Activated naive CD4-positive, alpha-beta T cell treated with anti-CD3 and anti-CD28 coated beads, Interleukin-2, amount 50 U/mL, for 16 hours (primary cell): ENCODE data around the gene FRMD4A.
"Not testable (repeated sequence)": the region's sequence is repeated elsewhere in the genome, so short reads cannot be mapped to it uniquely, and the experiment has no call there.

Source experiments
- DNase-seq: peaks from one replicate; pipeline ENCODE4 v3.0.0-alpha.2; 2020

FRMD4A gene

DNA sequence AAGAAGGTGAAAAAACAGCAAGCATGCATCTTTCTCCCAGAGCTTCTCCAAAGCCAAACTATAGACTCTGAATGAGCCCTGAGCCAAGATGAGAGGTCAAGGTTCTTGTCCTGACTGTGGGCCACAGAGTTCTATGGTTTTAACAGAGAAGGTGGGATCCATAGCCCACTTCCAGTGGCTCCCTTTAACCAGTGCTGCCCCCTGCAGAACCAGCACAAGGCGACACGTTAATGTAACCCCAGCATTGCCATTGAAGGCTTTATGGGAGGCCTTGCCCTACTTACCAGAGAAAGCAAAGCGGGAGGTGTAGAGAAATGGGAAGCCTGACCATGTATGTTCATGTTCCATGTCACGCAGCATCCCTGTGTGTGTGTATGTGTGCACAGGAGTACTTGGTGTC lies 500.3 kb downstream of the FRMD4A start:
- no peak for DNase-seq

DNA sequence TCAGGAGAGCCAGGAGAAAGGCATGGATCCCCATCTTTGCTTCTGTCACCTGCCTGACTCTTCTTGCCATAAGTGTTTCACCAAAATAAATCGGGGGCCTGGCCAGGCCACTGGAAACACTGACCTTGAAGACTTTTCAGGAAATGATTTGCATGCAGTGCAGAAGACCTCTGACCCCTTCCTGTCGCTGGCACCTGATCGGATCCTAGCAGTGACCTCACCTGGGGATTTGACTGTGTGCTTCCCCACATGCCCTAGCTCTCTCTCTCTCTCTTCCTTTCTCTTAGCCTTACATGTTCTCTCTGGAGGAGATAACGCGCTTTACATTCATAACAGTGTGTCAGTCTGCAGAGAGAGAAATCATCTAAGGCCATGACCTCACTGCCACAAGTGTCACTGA lies 500.9 kb downstream of the FRMD4A start:
- no peak for DNase-seq

DNA sequence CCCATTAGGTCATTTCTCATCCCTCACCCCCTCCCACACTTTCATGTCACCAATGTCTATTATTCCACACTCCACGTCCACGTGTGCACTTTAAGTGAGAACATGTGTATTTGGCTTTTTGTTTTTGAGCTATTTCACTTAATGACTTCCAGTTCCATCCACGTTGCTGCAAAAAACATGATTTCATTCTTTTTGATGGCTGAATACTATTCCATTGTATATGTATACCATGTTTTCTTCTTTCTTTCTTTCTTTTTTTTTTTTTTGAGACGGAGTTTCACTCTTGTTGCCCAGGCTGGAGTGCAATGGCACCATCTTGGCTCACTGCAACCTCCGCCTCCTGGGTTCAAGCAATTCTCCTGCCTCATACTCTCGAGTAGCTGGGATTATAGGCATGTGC lies 502.4 kb downstream of the FRMD4A start:
- DNase-seq, result not testable (repeated sequence)

DNA sequence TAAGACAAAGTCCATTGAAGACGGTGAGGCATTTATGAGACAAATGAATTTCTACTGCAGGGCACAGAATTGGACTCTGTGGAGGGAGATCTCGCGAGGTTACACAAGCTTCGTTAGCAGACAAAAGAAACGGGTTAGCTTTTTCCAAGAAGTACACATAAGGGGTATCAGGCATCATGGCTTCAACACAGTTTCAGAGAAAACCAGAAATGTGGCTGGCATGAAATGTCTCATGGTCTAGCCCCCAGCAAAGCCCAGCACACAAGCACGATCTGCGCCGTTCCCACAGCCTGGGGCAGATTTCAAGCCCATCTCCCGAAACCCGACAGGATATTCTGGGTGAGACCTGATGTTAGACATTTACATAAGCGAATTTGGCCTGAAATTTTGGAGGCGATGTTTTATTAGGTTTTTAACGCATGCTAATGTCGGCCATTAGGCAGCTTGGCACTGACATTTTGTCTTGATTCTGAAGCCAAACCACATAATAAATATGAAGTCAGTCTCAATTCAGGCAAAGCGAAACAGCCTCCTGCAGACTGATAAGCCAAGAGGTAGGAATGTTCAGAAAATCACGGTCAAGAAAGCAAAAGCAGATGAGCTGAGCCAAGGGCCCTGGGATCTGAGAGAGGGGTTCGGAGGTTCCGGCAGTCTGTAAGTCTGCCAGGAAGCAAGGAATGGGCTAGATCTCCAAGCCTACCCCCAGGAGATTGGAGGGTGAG lies 503.5 kb downstream of the FRMD4A start:
- DNase-seq, result no peak

DNA sequence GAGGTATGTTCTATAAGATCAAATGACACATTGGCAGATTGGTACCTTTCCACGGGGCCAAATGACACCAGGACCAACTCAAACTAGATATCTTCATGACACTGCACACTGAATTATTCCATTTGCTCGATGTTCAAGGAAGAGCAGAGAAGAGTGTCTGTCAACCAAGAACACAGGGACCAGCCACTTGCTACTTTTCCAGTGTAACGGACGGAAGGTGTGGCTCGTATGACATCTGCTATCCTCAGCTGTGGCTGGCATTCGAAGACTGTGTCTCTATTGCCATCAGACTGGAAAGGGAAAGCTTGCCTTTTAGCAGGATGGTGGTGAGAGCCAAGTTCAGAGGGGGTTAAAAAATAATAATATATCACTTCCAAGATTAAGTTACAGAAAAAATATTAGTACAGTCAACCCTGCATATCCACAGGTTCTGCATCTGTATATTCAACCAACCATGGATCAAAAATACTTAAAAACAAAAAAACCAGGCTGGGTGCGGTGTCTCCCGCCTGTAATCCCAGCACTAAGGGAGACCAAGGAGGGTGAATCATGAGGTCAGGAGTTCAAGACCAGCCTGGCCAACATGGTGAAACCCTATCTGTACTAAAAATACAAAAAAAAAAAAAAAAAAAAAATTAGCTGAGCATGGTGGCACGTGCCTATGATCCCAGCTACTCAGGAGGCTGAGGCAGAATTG lies 506.9 kb downstream of the FRMD4A start:
- DNase-seq, result no peak

DNA sequence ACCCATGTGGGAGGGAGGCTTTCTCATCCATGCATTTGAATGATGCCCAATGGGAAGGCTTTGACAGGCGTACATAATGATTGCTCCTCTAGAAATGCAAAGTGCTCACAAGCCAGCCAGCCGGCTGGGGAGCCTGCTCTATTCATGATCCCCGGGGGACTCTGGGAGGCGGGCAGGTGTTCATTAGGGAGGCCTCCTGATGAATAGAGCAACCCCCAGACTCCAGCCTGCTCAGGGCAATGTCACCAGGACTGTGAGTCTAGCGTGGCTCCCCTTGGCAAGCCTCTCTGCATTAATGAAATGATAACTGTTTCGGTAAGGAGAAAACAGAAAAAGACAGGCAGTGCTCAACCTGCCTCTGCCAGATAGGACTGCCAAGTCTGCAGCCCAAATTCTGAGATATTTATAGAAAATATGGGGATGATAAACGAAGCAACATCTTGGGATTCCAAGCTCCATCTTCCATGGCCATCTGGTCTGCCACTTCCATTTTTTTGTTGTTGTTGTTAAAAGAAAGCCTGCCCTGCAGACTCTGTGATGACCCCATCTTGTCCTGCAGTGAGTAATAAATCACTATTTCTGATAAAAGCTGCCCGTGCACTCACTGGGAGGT lies 507.5 kb downstream of the FRMD4A start:
- DNase-seq, result no peak

DNA sequence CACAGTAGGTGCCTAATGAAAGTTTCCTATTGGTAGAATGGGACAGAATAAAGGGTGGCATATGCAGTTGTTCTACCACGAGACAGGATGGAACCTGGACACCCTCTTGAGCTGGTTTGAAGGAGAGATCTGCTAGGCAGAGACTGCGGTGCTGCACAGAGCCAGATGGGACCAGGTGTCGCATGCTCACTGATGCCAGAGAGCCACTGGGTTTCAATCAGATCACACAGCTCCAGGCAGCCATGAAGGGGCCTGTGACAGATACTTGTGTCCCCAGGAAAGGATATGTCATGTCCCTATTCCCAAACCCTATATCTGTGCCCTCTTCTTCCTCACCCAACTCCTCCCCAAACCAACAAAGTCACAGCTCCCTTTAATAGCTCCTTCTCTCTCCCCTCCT lies 508.2 kb downstream of the FRMD4A start:
- no peak for DNase-seq

DNA sequence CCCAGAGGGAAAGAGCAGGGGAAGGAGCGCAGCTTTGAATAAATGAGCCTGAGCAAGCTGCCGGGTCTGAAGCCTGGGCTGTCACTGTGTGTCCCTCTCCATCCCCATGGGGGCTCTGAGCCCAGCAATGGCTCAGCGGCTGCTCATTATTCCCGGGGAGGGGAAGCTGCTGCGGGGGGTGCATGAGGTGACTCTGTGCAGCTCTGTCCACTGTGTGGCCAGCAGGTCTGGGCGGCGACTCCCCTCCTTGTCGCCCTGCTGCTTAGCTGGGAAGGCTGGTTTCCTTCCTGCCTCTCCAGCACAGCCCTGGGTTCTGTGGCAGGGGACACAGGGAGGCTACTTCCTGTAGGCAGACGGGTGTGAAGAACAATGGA lies 509.8 kb downstream of the FRMD4A start:
- DNase-seq, result no peak

DNA sequence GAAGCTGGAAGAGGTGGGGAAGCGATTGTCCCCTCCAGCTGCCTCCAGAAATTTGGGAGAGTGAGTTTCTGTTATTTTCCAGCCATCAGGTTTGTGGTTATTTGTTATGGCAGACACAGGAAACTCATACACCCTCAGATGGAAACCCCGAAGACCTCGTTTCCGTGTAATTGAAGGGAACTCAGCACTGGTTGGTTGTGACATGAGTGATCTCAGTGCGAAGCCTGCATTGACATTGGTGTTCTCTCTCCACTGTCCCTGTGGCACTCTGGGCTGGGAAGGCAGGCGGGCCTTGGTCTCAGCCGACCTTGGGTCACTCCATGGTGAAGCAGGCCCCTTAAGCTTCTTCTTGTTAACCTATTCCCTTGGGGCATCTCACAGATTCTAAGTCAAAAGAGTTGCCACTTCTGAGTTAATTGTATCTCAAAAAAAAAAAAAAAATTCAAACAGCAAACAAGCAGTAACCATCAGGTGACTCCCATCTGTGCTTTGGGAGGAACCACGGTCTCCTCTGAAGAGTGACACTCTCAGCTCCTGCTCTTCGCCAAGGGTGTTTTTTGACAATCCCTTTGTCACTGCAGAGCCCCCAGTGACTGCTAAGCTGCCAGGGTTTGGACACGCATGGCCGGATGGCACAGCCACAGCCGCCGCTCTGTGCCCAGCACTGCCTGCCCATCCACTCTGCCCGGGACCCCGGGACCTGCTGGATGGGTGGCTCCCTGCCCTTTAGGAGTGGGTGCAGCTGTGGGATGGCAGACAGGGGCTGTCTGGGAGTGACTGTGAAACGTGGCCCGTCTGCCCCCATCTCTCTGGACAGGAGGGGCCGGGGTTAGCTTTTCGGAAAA lies 510.4 kb downstream of the FRMD4A start:
- DNase-seq, result no peak

DNA sequence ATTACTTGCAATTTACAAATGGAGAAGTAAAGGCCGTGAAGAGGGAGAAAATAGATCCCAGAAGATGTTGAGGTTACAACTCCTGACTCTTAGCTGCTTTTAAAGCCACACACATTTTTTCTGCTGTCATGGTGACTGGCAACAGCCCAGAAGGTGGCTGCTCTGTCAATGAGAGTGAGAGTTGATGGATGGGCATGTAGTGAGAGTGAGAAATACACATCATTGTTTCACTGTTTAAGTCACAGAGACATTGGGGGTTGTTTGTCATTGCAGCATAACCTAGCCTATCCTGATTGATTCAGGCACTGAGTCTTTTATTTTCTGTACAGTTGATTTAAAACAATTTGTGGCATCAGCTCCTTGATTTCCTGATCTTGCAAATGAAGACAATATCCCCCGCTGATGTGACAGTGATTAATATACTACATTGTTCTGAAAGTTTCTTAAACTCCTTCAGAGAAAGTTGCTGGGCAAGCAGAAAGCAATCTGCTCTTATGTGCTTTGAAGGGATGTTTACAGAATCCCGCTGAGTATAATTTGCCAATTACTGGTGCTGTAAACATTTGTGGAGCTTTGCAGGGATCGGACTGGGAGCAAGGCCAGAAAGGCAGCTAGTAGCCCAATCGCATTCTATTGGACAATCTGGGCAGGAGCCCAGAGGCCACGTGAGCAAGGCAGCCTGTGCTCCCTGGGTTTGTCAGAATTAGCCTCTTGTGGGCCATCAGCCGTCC lies 514.4 kb downstream of the FRMD4A start:
- no peak for DNase-seq

DNA sequence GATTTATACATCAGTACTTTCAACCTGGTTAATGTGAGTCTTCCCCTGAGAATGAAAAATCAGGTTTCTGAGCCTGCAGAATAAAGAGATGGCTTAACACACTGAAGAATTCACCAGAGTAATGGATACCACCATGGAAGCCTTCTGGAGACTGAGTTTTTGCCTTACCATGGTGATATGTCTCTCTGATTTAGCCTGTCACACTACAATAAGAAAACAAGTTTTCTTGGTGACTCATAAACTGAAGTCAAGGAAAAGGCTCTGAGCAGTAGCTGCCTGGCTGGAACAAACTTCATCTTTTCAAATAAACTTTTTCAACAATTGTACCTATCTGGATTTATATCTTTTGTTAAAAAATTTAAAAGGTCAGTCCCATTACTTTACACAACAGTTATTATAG lies 515.0 kb downstream of the FRMD4A start:
- DNase-seq, result no peak

DNA sequence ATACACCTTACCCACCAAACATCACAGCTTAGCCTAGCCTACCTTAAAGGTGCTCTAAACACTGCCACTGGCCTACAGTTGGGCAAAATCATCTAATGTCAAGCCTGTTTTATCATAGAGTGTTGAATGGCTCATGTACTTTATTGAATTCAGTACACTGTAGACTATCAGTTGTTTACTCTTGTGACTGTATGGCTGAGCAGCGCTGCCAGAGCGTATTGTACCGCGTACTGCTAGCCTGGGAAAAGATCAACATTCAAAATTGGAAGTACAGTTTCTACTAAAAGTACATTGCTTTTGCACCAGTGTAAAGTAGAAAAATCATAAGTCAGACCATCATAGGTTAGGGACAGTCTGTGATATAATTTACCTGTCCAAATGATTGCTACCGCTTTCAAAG lies 517.2 kb downstream of the FRMD4A start:
- DNase-seq, result no peak

DNA sequence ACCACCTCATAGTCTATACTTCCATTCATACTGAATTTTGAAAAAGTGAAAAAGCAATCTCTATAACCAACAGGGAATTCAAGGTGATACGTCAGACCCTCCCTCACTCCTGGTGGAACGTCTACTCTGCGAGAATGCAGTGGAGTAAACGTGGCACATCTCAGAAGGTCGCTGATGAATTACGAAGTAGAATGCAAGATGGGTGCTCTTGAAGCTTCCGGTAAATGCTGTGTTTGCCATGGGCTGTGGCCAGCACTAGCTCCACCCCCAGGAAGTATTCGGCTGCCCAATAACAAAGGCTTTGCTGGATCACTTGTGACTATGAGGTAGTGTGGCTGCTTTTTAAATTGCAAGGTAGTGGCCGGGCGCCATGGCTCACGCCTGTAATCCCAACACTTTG lies 517.9 kb downstream of the FRMD4A start:
- no peak for DNase-seq

DNA sequence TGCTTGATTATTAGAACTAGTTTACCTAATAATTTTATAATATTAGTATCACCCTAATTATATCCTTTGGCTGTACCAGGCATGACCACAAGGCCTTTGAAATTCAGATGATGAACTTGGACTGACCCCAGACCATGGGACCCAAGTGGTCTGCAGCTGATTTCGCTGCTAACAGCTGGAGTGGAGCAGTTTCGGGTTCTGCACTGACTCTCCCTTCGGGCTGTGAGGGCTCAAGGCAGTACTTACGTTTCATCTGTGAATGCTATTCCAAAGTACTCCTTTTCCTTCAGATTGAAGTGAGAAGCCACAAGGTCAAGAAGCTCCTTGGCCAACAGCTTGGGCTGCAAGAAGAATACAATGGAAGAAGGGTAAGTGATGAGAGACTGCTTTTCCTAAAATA lies 520.2 kb downstream of the FRMD4A start:
- DNase-seq, result no peak

DNA sequence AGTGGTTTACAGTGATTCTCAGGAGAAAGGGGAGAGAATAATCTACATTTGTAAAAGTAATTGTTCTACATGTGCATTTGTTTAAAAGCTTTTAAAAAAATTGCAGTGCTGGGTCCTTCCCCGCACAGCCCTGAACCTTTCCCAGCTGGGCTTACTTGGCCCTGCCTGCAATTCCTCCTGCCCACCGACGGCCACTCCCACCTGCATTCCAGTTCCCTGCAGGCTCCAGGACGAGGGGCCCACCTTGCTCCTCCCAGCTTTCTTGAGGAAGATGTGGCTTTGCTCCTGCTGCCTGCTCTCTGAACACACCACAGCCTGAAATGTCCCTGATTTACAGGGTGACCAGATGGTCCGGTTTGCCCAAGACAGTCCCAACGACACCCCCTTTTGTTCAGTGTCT lies 521.3 kb downstream of the FRMD4A start:
- DNase-seq, result no peak

DNA sequence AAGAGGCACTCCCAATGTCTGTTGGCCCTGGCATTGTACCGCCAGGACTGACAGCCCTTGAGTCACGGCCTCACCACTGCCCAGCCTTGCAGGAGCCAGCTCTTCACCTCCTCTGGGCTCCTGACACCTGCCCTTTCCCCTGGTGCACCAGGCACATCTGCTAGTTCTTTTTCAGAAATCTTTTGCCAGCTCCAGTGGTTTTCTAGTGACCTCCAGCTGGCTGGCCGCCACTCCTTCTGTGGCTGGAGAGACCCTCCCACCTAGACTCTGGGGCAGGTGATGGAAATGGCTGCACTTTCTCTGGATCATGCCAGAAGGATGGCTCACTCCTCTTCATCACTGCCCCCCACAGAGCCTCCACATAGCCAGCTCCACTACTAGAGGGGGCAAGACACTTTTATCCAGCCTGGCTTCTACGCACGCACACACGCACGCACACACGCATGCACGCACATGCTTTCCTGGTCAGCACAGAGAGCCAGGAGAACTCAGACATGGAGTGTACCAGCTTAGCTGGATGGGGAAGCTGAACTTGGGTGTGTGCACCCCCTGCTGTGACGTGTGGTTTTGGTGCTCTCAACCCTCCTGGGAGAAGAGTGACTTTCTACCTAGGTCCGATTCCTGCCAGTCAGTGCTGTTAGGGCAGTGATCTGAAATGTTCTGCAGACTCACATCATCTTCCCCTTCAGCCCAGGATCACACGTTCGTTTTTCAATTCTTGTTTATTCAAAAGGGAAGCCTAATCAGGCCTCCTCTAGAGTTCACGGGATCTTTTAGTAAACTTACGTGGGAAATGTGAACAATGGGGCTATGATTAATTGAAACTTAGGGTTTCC lies 522.0 kb downstream of the FRMD4A start:
- no peak for DNase-seq

DNA sequence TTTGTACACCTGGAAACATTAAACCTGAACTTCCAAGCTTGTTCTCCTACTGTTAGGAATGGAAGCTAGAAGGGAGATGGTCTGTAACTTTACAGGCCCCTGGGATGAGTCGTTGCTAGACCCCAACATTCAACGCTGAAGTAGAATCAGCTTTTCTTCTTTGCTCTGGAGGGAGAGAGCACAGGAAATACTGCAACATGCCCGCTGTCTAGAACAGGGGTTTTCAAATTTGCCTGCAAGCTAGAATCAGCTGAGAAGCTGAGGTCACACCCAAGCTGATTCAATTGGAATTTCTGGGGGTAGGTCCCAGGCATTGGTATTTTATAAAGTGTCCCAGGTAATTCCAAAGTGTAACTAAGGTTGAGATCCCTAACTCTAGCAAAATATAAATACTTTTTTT lies 524.3 kb downstream of the FRMD4A start:
- no peak for DNase-seq

DNA sequence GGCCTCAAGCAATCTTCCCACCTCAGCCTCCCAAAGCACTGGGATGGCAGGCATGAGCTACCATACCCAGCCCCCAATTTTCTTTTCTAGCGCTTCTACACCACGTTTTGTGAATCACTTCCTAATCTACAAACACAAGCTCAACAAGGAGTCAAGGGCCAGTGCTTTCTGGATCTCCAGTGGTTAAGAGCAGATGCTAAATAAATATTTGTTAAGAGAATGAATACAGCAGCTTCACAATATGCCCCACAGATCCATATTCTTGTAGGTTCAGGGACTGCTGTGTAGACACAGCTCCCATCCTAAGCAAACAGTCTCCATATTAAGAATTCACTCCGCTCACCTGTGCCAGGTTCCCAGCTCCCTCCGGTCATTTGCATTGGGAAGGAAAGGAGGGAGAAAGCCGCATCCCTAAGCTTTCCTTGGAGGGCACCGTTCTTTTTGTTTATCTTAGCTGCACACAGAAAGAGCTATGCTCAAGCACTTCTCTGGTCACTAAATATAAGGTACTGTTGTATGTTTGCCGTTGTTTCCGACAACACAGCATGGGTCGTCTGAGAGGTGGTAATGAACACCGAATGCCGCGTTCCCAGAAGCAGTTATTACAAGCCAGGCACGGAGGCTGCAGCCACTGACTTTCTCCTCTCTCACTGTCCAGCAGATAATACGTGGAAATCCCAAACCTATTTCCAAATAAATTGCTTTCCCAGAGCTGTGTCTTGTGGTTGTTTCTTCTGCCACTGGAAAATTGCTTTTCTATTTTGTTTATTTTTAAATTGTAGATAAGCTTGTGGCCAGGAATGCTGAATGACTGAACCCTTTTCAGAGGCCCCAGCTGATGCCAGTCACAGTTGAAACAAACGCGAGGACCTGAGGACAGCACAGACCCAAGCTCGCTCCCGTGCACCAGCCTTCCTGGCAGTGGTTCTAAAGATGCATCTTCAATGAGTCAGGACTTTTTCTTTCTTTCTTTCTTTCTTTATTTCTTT lies 526.9 kb downstream of the FRMD4A start:
- DNase-seq, result no peak

DNA sequence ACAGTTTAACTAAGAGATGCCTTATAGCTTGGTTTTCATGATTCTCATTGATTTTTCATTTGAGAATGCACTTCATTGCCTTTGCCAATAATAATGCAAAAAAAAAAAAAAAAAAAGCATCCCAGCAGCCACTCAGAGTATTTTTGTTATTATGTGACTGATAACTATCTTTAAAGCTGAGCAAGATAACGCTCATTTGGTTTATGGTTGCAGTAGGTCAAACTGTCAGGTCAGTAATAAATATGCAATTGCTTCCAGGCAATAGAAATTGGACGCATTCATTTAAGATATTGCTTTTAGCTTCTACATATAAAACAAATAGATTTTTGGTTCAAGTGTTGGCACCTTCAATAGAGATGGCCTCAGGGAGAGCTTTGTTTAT lies 528.8 kb downstream of the FRMD4A start:
- DNase-seq, result no peak

DNA sequence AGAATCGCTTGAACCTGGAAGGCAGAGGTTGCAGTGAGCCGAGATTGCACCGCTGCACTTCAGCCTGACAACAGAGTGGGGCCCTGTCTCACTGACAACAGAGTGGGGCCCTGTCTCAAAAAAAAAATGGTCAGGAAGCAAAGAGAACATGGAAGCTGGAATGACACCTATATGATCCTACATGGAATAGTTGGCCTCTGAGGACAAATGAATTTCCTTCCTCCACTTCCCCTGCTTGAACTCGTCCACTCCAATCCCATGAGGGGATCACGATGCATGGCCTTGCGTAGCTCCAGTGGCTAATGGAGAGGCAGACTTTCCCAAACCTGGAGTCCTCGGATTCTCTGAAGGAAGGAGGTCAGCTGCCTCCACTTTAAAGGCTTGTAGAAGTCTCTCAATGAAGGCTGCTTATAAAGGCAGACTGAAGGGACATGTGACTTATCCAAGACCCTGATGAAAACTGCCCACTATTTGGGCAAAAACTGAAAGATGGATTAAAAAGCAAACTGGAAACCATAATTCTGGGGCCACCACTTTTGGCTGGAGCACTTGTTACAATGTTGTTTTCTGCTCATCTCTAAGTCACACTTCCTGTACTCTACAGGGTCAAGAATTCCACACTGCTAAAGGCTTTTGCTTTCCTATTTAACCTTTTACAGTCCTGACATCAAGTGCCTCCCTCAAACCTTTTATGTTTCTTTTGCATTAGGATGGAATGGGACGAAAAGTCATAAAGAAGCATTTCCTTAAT lies 529.4 kb downstream of the FRMD4A start:
- no peak for DNase-seq
